ENCODE data around the gene CACNA1B. TPM values are rescaled to one million over a fixed set of nuclear protein-coding genes. Genes with fewer than 3 reads are reported as not detected.
"Not testable (repeated sequence)": the region's sequence is repeated elsewhere in the genome, so short reads cannot be mapped to it uniquely, and the experiment has no call there.

CACNA1B gene
- total RNA-seq, 1 donor from 2014 or later = 3.1 TPM

- no peaks in the 10 kb centered on the region for H3K9me3 Mint-ChIP-seq
- DNase-seq (ENCODE audit: low read depth, low spot score) = no peak
- no peaks in the 10 kb centered on the region for H3K27me3 Mint-ChIP-seq (ENCODE audit: low read depth)
- TF ChIP-seq CTCF (conservative IDR thresholded peaks at IDR 0.05) = no peak
- no peak overlapping the region for H3K4me3 Mint-ChIP-seq
- peaks cover 4% of the 10 kb centered on the region for H3K4me1 Mint-ChIP-seq
- no peak overlapping the region for H3K27ac Mint-ChIP-seq (ENCODE audit: unreplicated experiment)
- H3K36me3 Mint-ChIP-seq (ENCODE audit: low read depth) = no peaks in the 10 kb centered on the region
Observed at GRCh38 chr9:138105123-138105415, 227.5 kb downstream of the CACNA1B start.

GRCh38 chr9:138105561-138106505, 228.3 kb downstream of the CACNA1B start:
- Mint-ChIP-seq H3K4me1 (peaks cover 4% of the 10 kb centered on the region), H3K9me3 (no peaks in the 10 kb centered on the region), H3K36me3 (ENCODE audit: low read depth) (no peaks in the 10 kb centered on the region)

GRCh38 chr9:138107039-138107438, 229.5 kb downstream of the CACNA1B start:
- DNase-seq (ENCODE audit: low read depth, low spot score); H3K36me3 Mint-ChIP-seq (ENCODE audit: low read depth); H3K27ac Mint-ChIP-seq (ENCODE audit: unreplicated experiment); H3K4me3 Mint-ChIP-seq; H3K9me3 Mint-ChIP-seq; H3K4me1 Mint-ChIP-seq; H3K27me3 Mint-ChIP-seq (ENCODE audit: low read depth): not testable (repeated sequence)

More at GRCh38 chr9:138105561-138106505, 228.3 kb downstream of the CACNA1B start:
- no peak for TF ChIP-seq CTCF (conservative IDR thresholded peaks at IDR 0.05)
- Mint-ChIP-seq H3K4me3 (no peak overlapping the region), H3K27ac (ENCODE audit: unreplicated experiment) (no peak overlapping the region), H3K27me3 (ENCODE audit: low read depth) (no peaks in the 10 kb centered on the region)
- no peak for DNase-seq (ENCODE audit: low read depth, low spot score)

- H3K27ac Mint-ChIP-seq (ENCODE audit: unreplicated experiment) = no peak overlapping the region
- H3K36me3 Mint-ChIP-seq (ENCODE audit: low read depth) = no peaks in the 10 kb centered on the region
- H3K4me3 Mint-ChIP-seq = no peak overlapping the region
- H3K9me3 Mint-ChIP-seq = no peaks in the 10 kb centered on the region
- H3K4me1 Mint-ChIP-seq = no peaks in the 10 kb centered on the region
- no peak for TF ChIP-seq CTCF (conservative IDR thresholded peaks at IDR 0.05)
- H3K27me3 Mint-ChIP-seq (ENCODE audit: low read depth) = peaks cover 6% of the 10 kb centered on the region
- no peak for DNase-seq (ENCODE audit: low read depth, low spot score)
Observed at GRCh38 chr9:138111607-138112006, 234.0 kb downstream of the CACNA1B start.

GRCh38 chr9:138112090-138112748, 234.6 kb downstream of the CACNA1B start:
- peak overlapping the region; percentile 83 for H3K27ac Mint-ChIP-seq (ENCODE audit: unreplicated experiment)
- DNase-seq (ENCODE audit: low read depth, low spot score) = no peak
- no peak overlapping the region for H3K4me3 Mint-ChIP-seq
- H3K9me3 Mint-ChIP-seq = no peaks in the 10 kb centered on the region
- TF ChIP-seq CTCF (conservative IDR thresholded peaks at IDR 0.05) = no peak
- H3K27me3 Mint-ChIP-seq (ENCODE audit: low read depth) = peaks cover 6% of the 10 kb centered on the region
- no peaks in the 10 kb centered on the region for H3K4me1 Mint-ChIP-seq
- H3K36me3 Mint-ChIP-seq (ENCODE audit: low read depth) = no peaks in the 10 kb centered on the region

Measured in neural crest cell (in vitro differentiated cells).